Naive thymus-derived CD8-positive, alpha-beta T cell (primary cell): ENCODE data around the gene SPINT1. TPM values are rescaled to one million over a fixed set of nuclear protein-coding genes. Genes with fewer than 3 reads are reported as not detected.
A peak's percentile ranks its signal among the peaks of the same experiment; 100 is the strongest.

Experiments used
- ATAC-seq, 2 donors: fragments of 150-1000 bp; cut with Tn5 transposase in 1 of 2; sonication (Bioruptor Pico), chemical (Tn5 transposase) in 1 of 2; 1 replicate in 1 of 2; 2 replicates in 1 of 2; pipeline ENCODE4 v1.10.0; 2021; ENCODE audit warnings: mild to moderate bottlenecking in 2 of 2, moderate library complexity in 2 of 2
- POLR2A ChIA-PET: fragments of 350-600 bp; sonication (Branson Sonifier 250); formaldehyde crosslinking; loops from one replicate; lab custom pipeline; 2021; ENCODE audit warnings: antibody characterized with exemption; lab: Charles Lee
- DNase-seq, 10 donors: peaks; one replicate each; pipeline versions ENCODE4 v3.0.0 to v3.0.0-alpha.2; 2020 to 2022
- H3K27ac Mint-ChIP-seq, 10 donors: one replicate each; pipeline ENCODE4 v1.8.0; 2020 to 2022; ENCODE audit warnings: mild to moderate bottlenecking in 10 of 10, mixed read lengths in 10 of 10, moderate library complexity in 4 of 10, inconsistent platforms in 1 of 10
- H3K27me3 Mint-ChIP-seq, 5 donors: one replicate each; pipeline ENCODE4 v1.8.0; 2021 to 2022; ENCODE audit warnings: mixed read lengths in 5 of 5
- H3K36me3 Mint-ChIP-seq, 3 donors: one replicate each; pipeline ENCODE4 v1.8.0; 2020 to 2022; ENCODE audit warnings: mixed read lengths in 3 of 3, mild to moderate bottlenecking in 2 of 3, inconsistent platforms in 1 of 3
- H3K4me1 Mint-ChIP-seq, 4 donors: one replicate each; pipeline ENCODE4 v1.8.0; 2021 to 2022; ENCODE audit warnings: mixed read lengths in 4 of 4
- H3K4me3 Mint-ChIP-seq, 10 donors: one replicate each; pipeline ENCODE4 v1.8.0; 2020 to 2022; ENCODE audit warnings: mild to moderate bottlenecking in 10 of 10, mixed read lengths in 10 of 10, moderate library complexity in 6 of 10, inconsistent platforms in 1 of 10
- H3K9me3 Mint-ChIP-seq, 9 donors: one replicate each; pipeline ENCODE4 v1.8.0; 2020 to 2022; ENCODE audit warnings: mixed read lengths in 9 of 9, mild to moderate bottlenecking in 3 of 9, inconsistent platforms in 1 of 9, moderate library complexity in 1 of 9
- polyA plus RNA-seq, 3 donors: library from polyadenylated mRNA; unstranded; fragments of 300-500 nt; fragmentation: Illumina TruSeq; gene quantifications; one replicate each; pipeline ENCODE4 v1.2.3, GENCODE V29; 2021
- total RNA-seq, 8 experiments: library from RNA in 2 of 8; stranded (reverse) in 2 of 8; gene quantifications; one replicate each; pipeline ENCODE4 v1.2.3 and lab custom pipeline; 2021 to 2026

SPINT1 gene
- total and polyA plus RNA-seq, 5 experiments from 2014 or later, result 0.11 to 0.80 (median 0.29) TPM; not detected in 1

GRCh38 chr15:40832903-40833302, 10.9 kb upstream of the SPINT1 start:
- POLR2A ChIA-PET, result no interaction called here
- DNase-seq, result no peak

GRCh38 chr15:40836020-40836419, 7.8 kb upstream of the SPINT1 start:
- no peaks in the 10 kb centered on the region for H3K36me3 Mint-ChIP-seq
- no peak overlapping the region for H3K4me3 Mint-ChIP-seq
- no peak for ATAC-seq
- H3K4me1 Mint-ChIP-seq, result no peaks in the 10 kb centered on the region
- no peaks in the 10 kb centered on the region for H3K9me3 Mint-ChIP-seq
- POLR2A ChIA-PET, result no interaction called here
- H3K27me3 Mint-ChIP-seq, result no peaks in the 10 kb centered on the region
- DNase-seq, result no peak
- no peak overlapping the region for H3K27ac Mint-ChIP-seq

More at GRCh38 chr15:40832903-40833302, 10.9 kb upstream of the SPINT1 start:
- Mint-ChIP-seq H3K27ac (no peak overlapping the region), H3K27me3 (no peaks in the 10 kb centered on the region), H3K36me3 (no peaks in the 10 kb centered on the region), H3K4me3 (no peak overlapping the region), H3K4me1 (no peaks in the 10 kb centered on the region), H3K9me3 (no peaks in the 10 kb centered on the region)
- no peak for ATAC-seq

- peaks cover 0 to 5% (median 3%) of the 10 kb centered on the region in 4 donors for H3K4me1 Mint-ChIP-seq
- no peak overlapping the region for H3K27ac Mint-ChIP-seq
- ATAC-seq (no peak), DNase-seq (no peak)
- H3K27me3 Mint-ChIP-seq, result peaks cover 0 to 6% (median 4%) of the 10 kb centered on the region in 5 donors
- no peak overlapping the region for H3K4me3 Mint-ChIP-seq
- H3K36me3 Mint-ChIP-seq, result no peaks in the 10 kb centered on the region
- H3K9me3 Mint-ChIP-seq, result no peaks in the 10 kb centered on the region
- POLR2A ChIA-PET, result no interaction called here
Measured at GRCh38 chr15:40838756-40839155, 5.1 kb upstream of the SPINT1 start.

- H3K36me3 Mint-ChIP-seq, result no peaks in the 10 kb centered on the region
- ATAC-seq (no peak), DNase-seq (no peak)
- H3K9me3 Mint-ChIP-seq, result no peaks in the 10 kb centered on the region
- peaks cover 3 to 16% (median 9%) of the 10 kb centered on the region in 5 donors for H3K27me3 Mint-ChIP-seq
- peaks cover 6 to 22% (median 8%) of the 10 kb centered on the region in 4 donors for H3K4me1 Mint-ChIP-seq
- no peak overlapping the region for H3K27ac Mint-ChIP-seq
- POLR2A ChIA-PET, result interaction anchor here (0.6 kb wide), 1 partner anchor 37 kb away, joined by 3 read pairs; no protein-coding TSS in a partner anchor
- no peak overlapping the region for H3K4me3 Mint-ChIP-seq
Measured at GRCh38 chr15:40841741-40842140, 2.1 kb upstream of the SPINT1 start.

- H3K9me3 Mint-ChIP-seq, result no peaks in the 10 kb centered on the region
- peak overlapping the region in 2 of 10 donors; percentile 18 to 43 for H3K27ac Mint-ChIP-seq
- H3K4me1 Mint-ChIP-seq, result peaks cover 9 to 37% (median 16%) of the 10 kb centered on the region in 4 donors
- POLR2A ChIA-PET, result no interaction called here
- ATAC-seq, result no peak
- peak overlapping the region; percentile 71 to 88 (median 80) for H3K4me3 Mint-ChIP-seq
- peaks cover 3 to 16% (median 9%) of the 10 kb centered on the region in 5 donors for H3K27me3 Mint-ChIP-seq
- DNase-seq, result no peak
- no peaks in the 10 kb centered on the region for H3K36me3 Mint-ChIP-seq
Measured at GRCh38 chr15:40843261-40843884, 475 bp upstream of the SPINT1 start.

GRCh38 chr15:40844696-40845030, 815 bp downstream of the SPINT1 start:
- POLR2A ChIA-PET, result no interaction called here
- ATAC-seq (peak; percentile 75 to 76), DNase-seq (peak in 6 of 10 donors; percentile 5 to 68 (median 26))
- Mint-ChIP-seq H3K4me1 (peaks cover 9 to 37% (median 16%) of the 10 kb centered on the region in 4 donors), H3K36me3 (no peaks in the 10 kb centered on the region), H3K9me3 (no peaks in the 10 kb centered on the region), H3K27me3 (peaks cover 3 to 16% (median 9%) of the 10 kb centered on the region in 5 donors), H3K4me3 (peak overlapping the region; percentile 66 to 85 (median 80)), H3K27ac (peak overlapping the region in 2 of 10 donors; percentile 31 to 72)

GRCh38 chr15:40845036-40845435, 1.2 kb downstream of the SPINT1 start:
- peak overlapping the region in 2 of 10 donors; percentile 31 to 72 for H3K27ac Mint-ChIP-seq
- ATAC-seq (no peak), DNase-seq (no peak)
- no peaks in the 10 kb centered on the region for H3K36me3 Mint-ChIP-seq
- H3K4me3 Mint-ChIP-seq, result peak overlapping the region; percentile 66 to 85 (median 80)
- no peaks in the 10 kb centered on the region for H3K9me3 Mint-ChIP-seq
- peaks cover 9 to 37% (median 16%) of the 10 kb centered on the region in 4 donors for H3K4me1 Mint-ChIP-seq
- POLR2A ChIA-PET, result no interaction called here
- peaks cover 3 to 16% (median 9%) of the 10 kb centered on the region in 5 donors for H3K27me3 Mint-ChIP-seq

GRCh38 chr15:40845511-40846284, 1.9 kb downstream of the SPINT1 start:
- H3K27ac Mint-ChIP-seq, result no peak overlapping the region
- ATAC-seq (no peak), DNase-seq (no peak)
- POLR2A ChIA-PET, result no interaction called here
- H3K36me3 Mint-ChIP-seq, result no peaks in the 10 kb centered on the region
- H3K27me3 Mint-ChIP-seq, result peaks cover 3 to 16% (median 9%) of the 10 kb centered on the region in 5 donors
- H3K9me3 Mint-ChIP-seq, result no peaks in the 10 kb centered on the region
- peaks cover 9 to 37% (median 16%) of the 10 kb centered on the region in 4 donors for H3K4me1 Mint-ChIP-seq
- H3K4me3 Mint-ChIP-seq, result peak overlapping the region in 7 of 10 donors; percentile 13 to 50 (median 32)

GRCh38 chr15:40846841-40847222, 3.0 kb downstream of the SPINT1 start:
- H3K36me3 Mint-ChIP-seq, result no peaks in the 10 kb centered on the region
- POLR2A ChIA-PET, result no interaction called here
- H3K27me3 Mint-ChIP-seq, result peaks cover 3 to 16% (median 9%) of the 10 kb centered on the region in 5 donors
- H3K4me3 Mint-ChIP-seq, result peak overlapping the region in 1 of 10 donors; percentile 13
- peak overlapping the region in 3 of 10 donors; percentile 20 to 64 (median 53) for H3K27ac Mint-ChIP-seq
- H3K9me3 Mint-ChIP-seq, result no peaks in the 10 kb centered on the region
- no peak for ATAC-seq
- no peak for DNase-seq
- peaks cover 9 to 37% (median 16%) of the 10 kb centered on the region in 4 donors for H3K4me1 Mint-ChIP-seq

- Mint-ChIP-seq H3K4me1 (peaks cover 9 to 37% (median 16%) of the 10 kb centered on the region in 4 donors), H3K27me3 (peaks cover 3 to 16% (median 9%) of the 10 kb centered on the region in 5 donors), H3K27ac (peak overlapping the region in 5 of 10 donors; percentile 15 to 64 (median 34)), H3K9me3 (no peaks in the 10 kb centered on the region), H3K36me3 (no peaks in the 10 kb centered on the region), H3K4me3 (peak overlapping the region in 3 of 10 donors; percentile 13 to 39 (median 34))
- POLR2A ChIA-PET, result no interaction called here
- DNase-seq, result no peak
- no peak for ATAC-seq
Measured at GRCh38 chr15:40847223-40847961, 3.5 kb downstream of the SPINT1 start.

GRCh38 chr15:40850576-40851112, 6.8 kb downstream of the SPINT1 start:
- ATAC-seq, result no peak
- Mint-ChIP-seq H3K9me3 (no peaks in the 10 kb centered on the region), H3K4me1 (peaks cover 2 to 23% (median 9%) of the 10 kb centered on the region in 4 donors), H3K4me3 (no peak overlapping the region), H3K36me3 (no peaks in the 10 kb centered on the region), H3K27ac (peak overlapping the region in 1 of 10 donors; percentile 85), H3K27me3 (peaks cover 0 to 5% (median 0%) of the 10 kb centered on the region in 5 donors)
- POLR2A ChIA-PET, result no interaction called here
- no peak for DNase-seq

GRCh38 chr15:40852529-40852928, 8.7 kb downstream of the SPINT1 start:
- Mint-ChIP-seq H3K9me3 (no peaks in the 10 kb centered on the region), H3K4me3 (no peak overlapping the region), H3K36me3 (no peaks in the 10 kb centered on the region), H3K27ac (no peak overlapping the region), H3K27me3 (peaks cover 0 to 5% (median 0%) of the 10 kb centered on the region in 5 donors), H3K4me1 (peaks cover 2 to 7% (median 4%) of the 10 kb centered on the region in 4 donors)
- DNase-seq, result no peak
- POLR2A ChIA-PET, result no interaction called here
- no peak for ATAC-seq
